Keratinocyte (primary cell): ENCODE measurements around the gene LMNA. TPM values are rescaled to one million over a fixed set of nuclear protein-coding genes. Genes with fewer than 3 reads are reported as not detected.

ENCODE experiments used
- DNase-seq: peaks from one replicate; pipeline ENCODE4 v3.0.0-alpha.2; 2011; ENCODE audit warnings: low read depth, missing footprints, low spot score
- FAIRE-seq: peaks from 2 replicates; lab custom pipeline; 2011; peaks lifted over from hg19 to GRCh38; lab: Jason Lieb, UNC
- H2AFZ ChIP-seq: 2 replicates; pipeline ENCODE4 v1.6.0; 2012; ENCODE audit warnings: low read length, control low read depth, inconsistent platforms; ENCODE audit not compliant: control insufficient read depth
- H3K27ac ChIP-seq: 2 replicates; pipeline ENCODE4 v1.5.1; 2011; ENCODE audit warnings: low read length; ENCODE audit not compliant: control insufficient read depth, insufficient read depth
- H3K27me3 ChIP-seq: 3 replicates; pipeline ENCODE4 v1.6.0; 2011; ENCODE audit warnings: low read length; ENCODE audit not compliant: control insufficient read depth, insufficient read depth; ENCODE audit errors: extremely low read depth
- H3K36me3 ChIP-seq, 2 experiments: 2 replicates in 1 of 2; 3 replicates in 1 of 2; pipeline ENCODE4 v1.5.1; 2011; ENCODE audit warnings: low read length in 2 of 2, mild to moderate bottlenecking in 1 of 2; ENCODE audit not compliant: control insufficient read depth in 2 of 2, insufficient read depth in 2 of 2; ENCODE audit errors: extremely low read depth in 1 of 2
- H3K4me1 ChIP-seq: 3 replicates; pipeline ENCODE4 v1.5.1; 2011; ENCODE audit warnings: low read length; ENCODE audit not compliant: control insufficient read depth, insufficient read depth; ENCODE audit errors: extremely low read depth
- H3K4me2 ChIP-seq: 3 replicates; pipeline ENCODE4 v1.6.0; 2011; ENCODE audit warnings: low read depth, low read length; ENCODE audit not compliant: control insufficient read depth, insufficient read depth; ENCODE audit errors: extremely low read depth
- H3K4me3 ChIP-seq, 3 experiments: fragments of 200-600 bp in 1 of 3; sonication (generic) in 1 of 3; 2 replicates in 2 of 3; 3 replicates in 1 of 3; pipeline ENCODE4 v1.5.1; 2011 to 2016; ENCODE audit warnings: low read length in 3 of 3, mild to moderate bottlenecking in 3 of 3, control low read depth in 2 of 3, inconsistent platforms in 1 of 3, low read depth in 1 of 3, mixed read lengths in 1 of 3, mixed run types in 1 of 3, moderate library complexity in 1 of 3; ENCODE audit not compliant: control insufficient read depth in 2 of 3, insufficient read depth in 2 of 3; ENCODE audit errors: extremely low read depth in 1 of 3
- H3K79me2 ChIP-seq: 2 replicates; pipeline ENCODE4 v1.6.0; 2012; ENCODE audit warnings: low read length; ENCODE audit not compliant: control insufficient read depth, insufficient read depth
- H3K9ac ChIP-seq: 3 replicates; pipeline ENCODE4 v1.6.0; 2011; ENCODE audit warnings: low read length; ENCODE audit not compliant: control insufficient read depth, insufficient read depth; ENCODE audit errors: extremely low read depth
- H3K9me1 ChIP-seq: 3 replicates; pipeline ENCODE4 v1.6.0; 2011; ENCODE audit warnings: low read length; ENCODE audit not compliant: control insufficient read depth, insufficient read depth; ENCODE audit errors: extremely low read depth
- H3K9me3 ChIP-seq: 2 replicates; pipeline ENCODE4 v1.5.1; 2012; ENCODE audit warnings: low read depth, low read length; ENCODE audit not compliant: control insufficient read depth
- H4K20me1 ChIP-seq: 3 replicates; pipeline ENCODE4 v1.6.0; 2011; ENCODE audit warnings: low read length; ENCODE audit not compliant: control insufficient read depth, insufficient read depth; ENCODE audit errors: extremely low read depth
- CTCF ChIP-seq, 3 experiments: IDR thresholded peaks in 1 of 3; conservative IDR thresholded peaks in 1 of 3; optimal IDR thresholded peaks in 1 of 3; 2 replicates in 2 of 3; 3 replicates in 1 of 3; pipeline versions ENCODE3 to v1.5.1; 2011; ENCODE audit warnings: low read length in 3 of 3, mild to moderate bottlenecking in 3 of 3, moderate library complexity in 2 of 3, control low read depth in 1 of 3, inconsistent platforms in 1 of 3; ENCODE audit not compliant: insufficient read depth in 2 of 3; ENCODE audit errors: extremely low read depth in 1 of 3
- EZH2 ChIP-seq: IDR thresholded peaks from one replicate; pipeline ENCODE4 v1.6.1; 2012; ENCODE audit warnings: inconsistent platforms, mild to moderate bottlenecking, low read length, moderate library complexity
- dilution Hi-C: fragments of 300-500 bp; cut with MboI; formaldehyde crosslinking; loops from one replicate; pipeline ENCODE4 v1.7.0; 2020; ENCODE audit warnings: low sequenced_read_pairs; ENCODE audit not compliant: extremely low pct_ligation_motif_present
- polyA plus RNA-seq, 5 experiments: library from polyadenylated mRNA; depleted of rRNA in 3 of 5; stranded (reverse) in 3 of 5; stranded (forward) in 1 of 5; unstranded in 1 of 5; fragments of >200 nt; gene quantifications; 1 replicate in 1 of 5; 2 replicates in 3 of 5; 3 replicates in 1 of 5; pipeline versions ENCODE4 v1.2.1 to v1.2.3, GENCODE V29; 2011 to 2012; ENCODE audit warnings: missing spikeins in 2 of 5, low read depth in 1 of 5, low replicate concordance in 1 of 5

The LMNA gene
- polyA plus RNA-seq, 1 donor (not counting 4 experiments of a cell fraction or from before 2014, with no cell fraction given) = 444 TPM

DNA sequence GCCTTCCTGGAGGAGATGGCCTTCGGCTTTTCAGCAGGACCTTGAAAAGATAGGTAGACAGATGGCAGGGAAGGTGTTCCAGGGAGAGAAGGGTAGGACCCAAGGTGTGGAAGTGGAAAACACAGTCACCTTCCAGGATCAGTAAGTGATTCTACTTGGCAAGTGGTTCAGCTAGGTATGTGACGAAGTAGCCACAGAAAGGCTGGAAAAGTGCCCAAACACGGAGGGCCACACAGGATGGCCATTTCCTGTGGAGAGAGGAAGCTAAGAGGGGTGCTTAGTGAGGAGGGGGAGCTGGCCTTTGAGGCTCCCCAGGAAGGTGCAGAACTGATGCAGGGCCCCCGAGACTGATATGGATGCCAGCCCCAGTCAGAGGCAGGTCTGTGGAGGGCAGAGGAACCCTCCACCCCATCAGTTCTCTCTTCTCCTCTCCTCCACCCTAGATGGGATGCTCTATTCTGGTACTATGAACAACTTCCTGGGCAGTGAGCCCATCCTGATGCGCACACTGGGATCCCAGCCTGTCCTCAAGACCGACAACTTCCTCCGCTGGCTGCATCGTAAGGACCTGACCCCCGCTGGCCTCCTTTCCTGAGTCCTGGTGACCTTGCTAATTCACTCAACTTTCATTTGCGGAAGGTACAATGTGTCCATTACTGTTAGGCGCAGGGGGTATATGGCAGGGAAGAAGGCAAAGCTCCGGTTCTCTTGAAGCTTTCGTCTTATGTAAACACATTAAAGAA, 45.7 kb downstream of the LMNA start:
- H2AFZ ChIP-seq = no peak overlapping the region
- FAIRE-seq = no peak
- no peak overlapping the region for H3K4me2 ChIP-seq
- H3K9me3 ChIP-seq = no peaks in the 10 kb centered on the region
- peaks cover 6 to 10% of the 10 kb centered on the region in 2 experiments for H3K36me3 ChIP-seq
- H3K4me3 ChIP-seq = no peak overlapping the region
- H4K20me1 ChIP-seq = no peaks in the 10 kb centered on the region
- no peaks in the 10 kb centered on the region for H3K79me2 ChIP-seq
- dilution Hi-C loops = no loop called here
- H3K9ac ChIP-seq = no peak overlapping the region
- TF ChIP-seq EZH2 (no peak), CTCF (optimal IDR thresholded peaks at IDR 0.05 in 1 of 3, IDR thresholded peaks at IDR 0.05 in 1 of 3, conservative IDR thresholded peaks at IDR 0.05 in 1 of 3; ENCODE audit: extremely low read depth in 1 of 3, insufficient read depth in 2 of 3, low read length in 3 of 3) (no peak)
- no peak for DNase-seq
- H3K27me3 ChIP-seq = no peaks in the 10 kb centered on the region
- H3K9me1 ChIP-seq = no peaks in the 10 kb centered on the region
- no peaks in the 10 kb centered on the region for H3K4me1 ChIP-seq
- H3K27ac ChIP-seq = no peak overlapping the region

DNA sequence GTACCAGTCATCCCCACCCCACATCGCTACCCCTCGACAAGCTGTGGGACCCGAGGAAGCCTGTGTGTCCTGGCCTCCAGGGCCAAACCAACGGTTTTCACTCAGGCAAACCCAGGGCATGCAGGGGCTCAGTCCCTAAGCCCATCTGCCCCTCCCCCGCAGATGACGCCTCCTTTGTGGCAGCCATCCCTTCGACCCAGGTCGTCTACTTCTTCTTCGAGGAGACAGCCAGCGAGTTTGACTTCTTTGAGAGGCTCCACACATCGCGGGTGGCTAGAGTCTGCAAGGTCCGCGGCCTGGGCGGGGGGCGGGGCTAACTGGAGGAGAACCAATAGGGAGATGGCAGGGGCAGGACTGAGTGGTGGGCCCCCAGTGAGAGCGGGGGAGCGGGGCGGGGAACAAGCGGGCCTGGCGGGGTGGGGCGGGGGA, 46.2 kb downstream of the LMNA start:
- DNase-seq (no peak), FAIRE-seq (no peak)
- Histone ChIP-seq H3K9ac (no peak overlapping the region), H3K27me3 (no peaks in the 10 kb centered on the region), H3K36me3 (peaks cover 6 to 10% of the 10 kb centered on the region in 2 experiments), H2AFZ (no peak overlapping the region), H3K4me2 (no peak overlapping the region), H3K9me3 (no peaks in the 10 kb centered on the region), H3K27ac (no peak overlapping the region), H3K4me1 (no peaks in the 10 kb centered on the region), H3K4me3 (no peak overlapping the region), H3K79me2 (no peaks in the 10 kb centered on the region), H3K9me1 (no peaks in the 10 kb centered on the region), H4K20me1 (no peaks in the 10 kb centered on the region)
- dilution Hi-C loops = no loop called here
- TF ChIP-seq CTCF (optimal IDR thresholded peaks at IDR 0.05 in 1 of 3, IDR thresholded peaks at IDR 0.05 in 1 of 3, conservative IDR thresholded peaks at IDR 0.05 in 1 of 3; ENCODE audit: extremely low read depth in 1 of 3, insufficient read depth in 2 of 3, low read length in 3 of 3) (no peak), EZH2 (no peak)
